ENCODE results near the gene VWC2L.

- no peak for TF ChIP-seq CTCF (IDR thresholded peaks at IDR 0.05; ENCODE audit: extremely low read depth in 1 of 2, insufficient read depth in 1 of 2, low read depth in 1 of 2, low read length in 2 of 2)
- TF ChIP-seq POLR2AphosphoS5 (IDR thresholded peaks at IDR 0.05; ENCODE audit: insufficient read depth, low read depth, low read length): no peak
- no peak for TF ChIP-seq JUN (IDR thresholded peaks at IDR 0.05; ENCODE audit: borderline replicate concordance, insufficient read depth, insufficient read length, low read depth)
Measured at GRCh38 chr2:214545898-214546542, 135.2 kb downstream of the VWC2L start.
